ENCODE measurements around the gene PNPLA5. TPM values are rescaled to one million over a fixed set of nuclear protein-coding genes. Genes with fewer than 3 reads are reported as not detected.
"Not testable (repeated sequence)": the region's sequence is repeated elsewhere in the genome, so short reads cannot be mapped to it uniquely, and the experiment has no call there.

Gene PNPLA5
- polyA plus RNA-seq, 3 donors = not detected

GRCh38 chr22:43905681-43906080 lies 13.9 kb upstream of the PNPLA5 start:
- Mint-ChIP-seq H3K36me3 (no peaks in the 10 kb centered on the region), H3K27me3 (ENCODE audit: low read depth in 3 of 3) (peaks cover 4 to 19% (median 10%) of the 10 kb centered on the region in 3 donors), H3K27ac (no peak overlapping the region), H3K4me3 (no peak overlapping the region), H3K4me1 (no peaks in the 10 kb centered on the region), H3K9me3 (no peaks in the 10 kb centered on the region)
- no peaks in the 10 kb centered on the region for H4K20me1 ChIP-seq (ENCODE audit: insufficient read depth, low read length)
- H3K4me3 ChIP-seq (replicated peaks in 1 of 3; ENCODE audit: low read depth in 2 of 3, low read length in 3 of 3) = no peak overlapping the region
- WGBS (ENCODE audit: insufficient coverage) = 90% methylated on average over 2 of the region's 7 CpGs
- intact Hi-C loops (cut with micrococcal nuclease) = no loop called here
- no peak overlapping the region for H3K9ac ChIP-seq (ENCODE audit: insufficient read depth, low read length, poor library complexity, severe bottlenecking)
- no peak overlapping the region for H2AFZ ChIP-seq (ENCODE audit: insufficient read depth, low read depth, low read length, poor library complexity, severe bottlenecking)
- H3K27me3 ChIP-seq (ENCODE audit: control insufficient read depth in 2 of 2, insufficient read depth in 2 of 2, low read length in 2 of 2) = peaks cover 0 to 3% of the 10 kb centered on the region in 2 donors
- H3K9me3 ChIP-seq (replicated peaks in 1 of 2; ENCODE audit: control insufficient read depth in 1 of 2, insufficient read depth in 1 of 2, low read length in 2 of 2) = no peaks in the 10 kb centered on the region
- no peak overlapping the region for H3K27ac ChIP-seq (ENCODE audit: low read depth in 1 of 2, low read length in 2 of 2)
- no peak for TF ChIP-seq CTCF (IDR thresholded peaks at IDR 0.05)
- no peak overlapping the region for H3K4me2 ChIP-seq (replicated peaks; ENCODE audit: extremely low read depth, low read length, poor library complexity, severe bottlenecking)
- no peak for DNase-seq
- no peaks in the 10 kb centered on the region for H3K4me1 ChIP-seq (ENCODE audit: control insufficient read depth in 1 of 2, insufficient read depth in 2 of 2, low read length in 2 of 2)
- no peaks in the 10 kb centered on the region for H3K79me2 ChIP-seq (ENCODE audit: insufficient read depth, low read length)
- H3K36me3 ChIP-seq (replicated peaks in 1 of 2; ENCODE audit: control insufficient read depth in 1 of 2, insufficient read depth in 2 of 2, low read length in 2 of 2) = no peaks in the 10 kb centered on the region

- H3K27ac Mint-ChIP-seq; H3K4me1 ChIP-seq (ENCODE audit: control insufficient read depth in 1 of 2, insufficient read depth in 2 of 2, low read length in 2 of 2); H3K4me1 Mint-ChIP-seq; H3K9ac ChIP-seq (ENCODE audit: insufficient read depth, low read length, poor library complexity, severe bottlenecking); H3K4me2 ChIP-seq (replicated peaks; ENCODE audit: extremely low read depth, low read length, poor library complexity, severe bottlenecking); H3K4me3 Mint-ChIP-seq; H3K27ac ChIP-seq (ENCODE audit: low read depth in 1 of 2, low read length in 2 of 2); H3K79me2 ChIP-seq (ENCODE audit: insufficient read depth, low read length); intact Hi-C loops (cut with micrococcal nuclease); H3K9me3 Mint-ChIP-seq; H4K20me1 ChIP-seq (ENCODE audit: insufficient read depth, low read length); H2AFZ ChIP-seq (ENCODE audit: insufficient read depth, low read depth, low read length, poor library complexity, severe bottlenecking); H3K4me3 ChIP-seq (replicated peaks in 1 of 3; ENCODE audit: low read depth in 2 of 3, low read length in 3 of 3); DNase-seq; H3K9me3 ChIP-seq (replicated peaks in 1 of 2; ENCODE audit: control insufficient read depth in 1 of 2, insufficient read depth in 1 of 2, low read length in 2 of 2); H3K27me3 ChIP-seq (ENCODE audit: control insufficient read depth in 2 of 2, insufficient read depth in 2 of 2, low read length in 2 of 2); H3K36me3 ChIP-seq (replicated peaks in 1 of 2; ENCODE audit: control insufficient read depth in 1 of 2, insufficient read depth in 2 of 2, low read length in 2 of 2); H3K27me3 Mint-ChIP-seq (ENCODE audit: low read depth in 3 of 3); H3K36me3 Mint-ChIP-seq: not testable (repeated sequence)
- WGBS (ENCODE audit: insufficient coverage) = 43% methylated on average over 5 of the region's 12 CpGs
- TF ChIP-seq CTCF (IDR thresholded peaks at IDR 0.05) = peak; percentile 66
Measured at GRCh38 chr22:43904412-43904811, 12.6 kb upstream of the PNPLA5 start.

GRCh38 chr22:43903033-43903432 lies 11.2 kb upstream of the PNPLA5 start:
- not testable (repeated sequence) for H3K27me3 Mint-ChIP-seq (ENCODE audit: low read depth in 3 of 3); H3K27me3 ChIP-seq (ENCODE audit: control insufficient read depth in 2 of 2, insufficient read depth in 2 of 2, low read length in 2 of 2); H3K4me3 Mint-ChIP-seq

More at GRCh38 chr22:43903033-43903432, 11.2 kb upstream of the PNPLA5 start:
- H3K36me3 Mint-ChIP-seq; H3K4me3 ChIP-seq (replicated peaks in 1 of 3; ENCODE audit: low read depth in 2 of 3, low read length in 3 of 3); H3K9me3 Mint-ChIP-seq; H3K27ac Mint-ChIP-seq; H3K36me3 ChIP-seq (replicated peaks in 1 of 2; ENCODE audit: control insufficient read depth in 1 of 2, insufficient read depth in 2 of 2, low read length in 2 of 2); intact Hi-C loops (cut with micrococcal nuclease); H3K4me2 ChIP-seq (replicated peaks; ENCODE audit: extremely low read depth, low read length, poor library complexity, severe bottlenecking); H3K27ac ChIP-seq (ENCODE audit: low read depth in 1 of 2, low read length in 2 of 2); H3K79me2 ChIP-seq (ENCODE audit: insufficient read depth, low read length); H3K4me1 ChIP-seq (ENCODE audit: control insufficient read depth in 1 of 2, insufficient read depth in 2 of 2, low read length in 2 of 2); DNase-seq; H2AFZ ChIP-seq (ENCODE audit: insufficient read depth, low read depth, low read length, poor library complexity, severe bottlenecking); H3K9me3 ChIP-seq (replicated peaks in 1 of 2; ENCODE audit: control insufficient read depth in 1 of 2, insufficient read depth in 1 of 2, low read length in 2 of 2); H3K4me1 Mint-ChIP-seq; H3K9ac ChIP-seq (ENCODE audit: insufficient read depth, low read length, poor library complexity, severe bottlenecking); H4K20me1 ChIP-seq (ENCODE audit: insufficient read depth, low read length): not testable (repeated sequence)
- WGBS (ENCODE audit: insufficient coverage) = no CpG with 5 or more reads among the region's 12 CpGs

All from CD14-positive monocyte (primary cell).